ENCODE results near the gene STPG1.
"Not testable (repeated sequence)": the region's sequence is repeated elsewhere in the genome, so short reads cannot be mapped to it uniquely, and the experiment has no call there.

Gene STPG1, protein sequence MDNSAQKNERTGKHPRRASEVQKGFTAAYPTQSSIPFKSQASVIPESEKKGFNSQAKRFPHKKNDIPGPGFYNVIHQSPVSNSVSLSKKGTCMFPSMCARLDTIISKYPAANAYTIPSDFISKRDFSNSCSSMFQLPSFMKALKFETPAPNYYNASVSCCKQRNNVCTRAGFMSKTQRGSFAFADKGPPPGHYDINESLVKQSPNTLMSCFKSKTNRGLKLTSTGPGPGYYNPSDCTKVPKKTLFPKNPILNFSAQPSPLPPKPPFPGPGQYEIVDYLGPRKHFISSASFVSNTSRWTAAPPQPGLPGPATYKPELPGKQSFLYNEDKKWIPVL

GRCh38 chr1:24413350-24414163 is at the start of gene STPG1:
Gene STPG1 (minus strand): TSS chr1:24413782. CDS start chr1:24401388, 12,394 bp downstream.
- DNase-seq = peak; percentile 81

DNA sequence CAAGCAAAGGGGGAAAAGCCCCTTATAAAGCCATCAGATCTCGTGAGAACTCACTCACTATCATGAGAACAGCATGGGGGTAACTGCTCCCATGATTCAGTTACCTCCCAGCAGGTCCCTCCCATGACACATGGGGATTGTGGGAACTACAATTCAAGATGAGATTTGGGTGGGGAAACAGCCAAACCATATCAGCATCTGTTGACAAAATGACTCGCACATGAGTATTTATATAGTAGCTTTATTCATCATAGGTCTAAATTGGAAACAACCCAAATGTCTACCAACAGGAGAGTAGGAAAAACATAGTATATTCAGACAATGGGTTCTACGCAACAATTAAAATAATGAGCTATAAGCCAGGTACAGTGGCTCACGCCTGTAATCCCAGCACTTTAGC is 48.5 kb upstream of the STPG1 start:
- not testable (repeated sequence) for DNase-seq

DNA sequence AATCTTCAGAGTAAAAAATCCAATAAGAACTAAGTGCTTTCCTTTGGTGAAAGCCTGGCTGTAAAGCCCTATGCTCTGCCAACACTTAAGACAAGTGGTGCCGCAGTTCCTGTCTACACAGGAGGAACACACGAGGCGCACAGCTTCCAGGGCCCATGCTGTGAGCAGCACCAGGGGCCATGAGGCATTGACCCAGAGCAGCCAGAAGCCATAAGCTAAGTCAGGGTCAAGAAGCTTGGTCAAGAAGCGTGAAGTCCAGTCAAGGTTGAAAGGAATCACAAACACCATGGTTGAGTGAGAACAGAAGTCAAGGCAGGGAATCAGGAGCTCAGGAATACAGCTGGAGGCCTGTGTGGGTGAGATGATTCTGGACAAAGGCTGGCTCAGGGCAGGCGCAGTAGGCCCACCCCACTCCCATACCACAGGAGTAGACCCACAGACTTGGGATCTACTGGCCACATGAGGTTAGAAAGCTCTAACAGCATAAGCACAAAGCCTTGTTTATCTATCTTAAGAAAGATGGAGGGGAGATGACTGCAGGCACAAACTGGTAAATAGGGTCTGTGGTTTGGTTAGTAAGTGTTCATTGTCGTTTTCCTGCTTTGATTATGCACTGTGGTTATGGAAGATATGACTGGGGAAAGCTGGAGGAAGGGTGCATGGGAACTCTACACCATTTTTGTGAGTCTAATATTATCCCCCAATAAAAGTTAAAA is 46.1 kb upstream of the STPG1 start:
- DNase-seq = no peak

DNA sequence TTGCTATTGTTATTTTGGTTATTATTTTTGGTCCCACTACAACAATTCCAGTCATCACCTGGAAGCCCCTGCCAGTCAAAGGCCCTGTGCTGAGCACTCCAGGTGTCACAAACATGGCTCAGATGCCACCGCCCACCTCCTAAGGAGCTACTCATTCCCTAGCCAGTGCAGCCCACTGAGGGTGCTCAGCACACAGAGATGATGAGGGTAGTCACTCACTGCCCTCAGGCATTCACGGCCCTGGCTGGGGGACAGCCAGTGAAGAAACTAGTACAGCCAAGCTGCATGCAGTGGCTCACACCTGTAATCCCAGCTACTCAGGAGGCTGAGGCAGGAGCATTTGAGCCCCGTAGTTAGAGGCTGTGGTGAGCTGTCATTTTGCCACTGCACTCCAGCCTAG is 44.3 kb upstream of the STPG1 start:
- no peak for DNase-seq

DNA sequence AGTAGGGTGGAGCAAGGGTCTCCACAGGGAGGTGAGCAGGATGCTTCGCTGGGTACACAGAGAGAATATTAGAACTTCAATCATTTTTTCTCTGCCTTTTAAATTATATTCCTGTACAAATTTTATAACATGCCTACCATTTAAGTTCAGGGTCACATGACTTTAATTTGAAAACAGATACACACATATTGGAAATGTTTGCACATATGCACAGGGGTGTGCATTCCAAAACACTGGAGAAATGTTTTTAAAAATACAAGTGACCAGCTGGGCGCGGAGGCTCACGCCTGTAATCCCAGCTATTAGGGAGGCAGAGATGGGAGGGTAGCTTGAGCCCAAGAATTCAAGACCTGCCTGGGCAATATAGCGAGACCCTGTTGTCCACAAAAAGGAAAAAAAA is 41.7 kb upstream of the STPG1 start:
- DNase-seq = no peak

DNA sequence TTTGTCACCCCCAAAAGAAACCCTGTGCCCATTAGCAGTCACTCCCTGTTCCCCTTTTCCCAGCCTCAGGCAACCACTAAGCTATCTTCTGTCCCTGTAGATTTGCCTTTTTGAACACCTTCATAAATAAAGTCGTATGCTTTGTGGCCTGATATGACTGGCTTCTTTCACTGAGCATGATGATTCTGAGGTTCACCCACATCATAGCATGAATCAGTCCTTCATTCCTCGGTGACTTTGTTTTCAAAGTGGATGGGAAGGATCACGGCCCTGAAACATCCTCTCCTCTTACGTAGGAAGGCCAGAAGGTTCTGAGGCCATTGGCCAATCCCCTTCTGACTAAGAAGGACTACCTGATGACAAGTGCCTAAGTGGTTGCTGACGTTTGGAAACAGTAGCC is 41.1 kb upstream of the STPG1 start:
- DNase-seq = peak; percentile 9

DNA sequence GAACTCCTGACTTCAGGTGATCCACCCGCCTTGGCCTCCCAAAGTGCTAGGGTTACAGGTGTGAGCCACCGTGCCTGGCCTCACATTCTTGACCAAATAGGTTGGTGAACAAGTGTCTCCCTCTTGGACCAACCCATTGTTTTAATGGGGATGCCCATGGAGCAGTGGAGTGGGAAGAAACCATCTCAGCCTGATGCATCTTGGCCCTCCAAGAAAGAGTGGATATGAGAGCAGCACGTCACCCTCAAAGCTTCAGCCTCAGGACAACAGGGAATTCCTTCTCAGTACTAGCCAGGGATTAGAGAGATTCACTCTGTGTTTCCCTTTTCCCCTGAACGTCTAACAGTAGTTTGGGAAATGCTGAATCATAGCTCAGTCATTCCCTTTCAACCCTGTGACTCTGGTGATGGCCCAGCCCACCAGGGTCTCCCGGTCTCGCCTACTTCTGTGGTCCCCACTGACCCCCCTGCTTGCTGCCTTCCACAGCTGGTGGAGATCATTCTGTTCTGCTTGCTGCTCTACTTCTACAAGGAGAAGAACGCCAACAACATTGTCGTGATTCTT is 39.4 kb upstream of the STPG1 start:
- DNase-seq = no peak

DNA sequence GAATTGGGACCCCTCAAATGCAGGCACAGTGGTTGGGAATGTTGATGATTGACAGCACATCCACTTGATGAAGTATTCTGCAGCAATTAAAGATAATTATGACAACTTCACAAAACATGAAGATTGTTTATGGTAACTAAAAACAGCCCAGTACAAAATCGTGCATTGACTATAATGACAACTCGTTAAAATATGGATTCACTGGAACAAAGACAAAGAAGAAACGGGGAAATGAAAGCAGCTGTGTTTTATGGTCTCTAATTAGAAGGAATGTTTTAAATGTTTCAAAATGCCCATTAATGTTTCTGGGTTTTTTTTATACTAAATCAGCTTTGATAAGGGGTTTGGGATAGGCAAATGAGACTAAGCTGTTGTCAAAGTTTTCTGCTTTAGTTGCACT is 38.2 kb upstream of the STPG1 start:
- no peak for DNase-seq

- DNase-seq = no peak
Measured at GRCh38 chr1:24450857-24451397, 37.3 kb upstream of the STPG1 start.

DNA sequence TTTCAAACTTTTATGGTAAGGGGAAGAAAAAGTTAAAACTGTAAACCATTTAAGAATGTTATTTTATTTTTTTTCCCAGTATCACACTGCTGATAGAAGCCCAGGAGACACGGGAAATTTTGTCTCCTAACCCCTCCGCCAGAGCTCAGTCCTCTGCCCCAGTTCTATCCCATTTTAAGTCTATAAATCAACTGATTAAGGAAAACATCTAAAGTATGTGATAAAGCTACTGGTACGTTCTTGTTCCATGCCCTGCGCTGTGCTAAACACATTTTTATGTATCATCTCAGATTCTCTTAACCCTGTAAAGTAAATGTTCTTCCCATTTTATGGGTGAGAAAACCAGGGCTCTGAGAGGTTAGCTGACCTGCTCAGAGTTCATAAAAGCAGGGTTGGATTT is 36.7 kb upstream of the STPG1 start:
- DNase-seq = no peak

GRCh38 chr1:24446446-24446845 is 32.9 kb upstream of the STPG1 start:
- DNase-seq = not testable (repeated sequence)

DNA sequence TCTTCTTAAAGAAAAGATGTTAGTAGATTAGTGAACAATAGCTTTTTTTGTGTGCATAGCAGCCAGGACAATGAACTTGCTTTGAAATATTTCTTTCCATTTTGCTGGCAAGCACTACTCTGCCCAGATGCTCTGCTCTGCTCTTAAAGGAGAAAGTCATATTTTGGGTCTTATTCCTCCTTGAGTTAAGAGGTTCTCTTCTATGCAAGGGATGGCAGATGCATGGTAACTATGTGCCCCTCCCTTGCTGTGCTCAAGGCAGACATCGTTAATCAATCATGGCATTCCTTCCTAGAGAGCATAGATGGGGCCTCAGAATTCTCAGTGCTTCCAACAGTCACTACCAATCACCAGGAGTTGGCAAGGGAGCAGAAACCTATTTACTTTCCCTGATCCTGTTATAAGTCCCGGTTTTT is 29.7 kb upstream of the STPG1 start:
- DNase-seq = no peak

DNA sequence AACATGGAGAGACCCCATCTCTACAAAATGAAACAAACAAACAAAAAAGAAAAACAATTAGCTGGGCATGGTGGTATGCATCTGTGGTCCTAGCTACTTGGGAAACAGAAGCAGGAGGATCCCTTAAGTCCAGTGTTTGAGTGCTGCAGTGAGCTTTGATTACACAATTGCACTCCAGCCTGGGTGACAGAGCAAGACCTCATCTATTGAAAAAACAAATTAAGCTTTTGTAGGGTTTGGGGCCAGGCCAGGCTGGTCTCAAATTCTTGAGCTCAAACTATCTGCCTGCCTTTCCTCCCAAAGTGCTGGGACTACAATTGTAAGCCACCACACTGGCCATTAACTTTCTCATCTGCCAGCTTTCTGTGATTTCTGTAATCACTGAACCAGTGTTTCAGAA is 29.2 kb upstream of the STPG1 start:
- DNase-seq = no peak

DNA sequence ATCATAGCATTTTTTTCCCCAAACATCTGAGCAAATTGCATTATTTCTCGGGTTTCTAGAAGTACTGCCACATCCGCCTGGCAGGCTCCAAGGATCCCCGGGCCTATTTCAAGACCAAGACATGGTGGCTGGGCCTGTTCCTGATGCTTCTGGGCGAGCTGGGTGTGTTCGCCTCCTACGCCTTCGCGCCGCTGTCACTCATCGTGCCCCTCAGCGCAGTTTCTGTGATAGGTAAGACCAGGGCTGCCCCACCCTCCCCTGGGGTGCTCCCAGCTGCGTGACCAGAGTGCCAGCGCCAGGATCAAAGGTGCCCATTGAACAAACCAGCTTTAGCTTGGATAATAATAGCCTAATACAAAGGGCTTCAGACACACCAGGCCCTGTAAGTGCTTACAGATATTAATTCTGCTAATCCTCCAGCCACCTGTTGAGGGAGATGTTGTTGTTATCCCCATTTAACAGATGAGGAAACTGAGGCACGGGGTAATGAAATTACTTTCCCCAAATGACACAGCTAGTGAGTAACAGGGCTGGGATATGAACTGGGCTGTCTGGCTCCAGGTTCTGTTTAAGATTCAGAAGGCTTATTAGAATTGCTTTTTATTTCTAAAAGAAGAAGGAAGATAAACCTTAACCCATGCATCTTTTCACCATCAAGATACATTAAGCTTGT is 28.6 kb upstream of the STPG1 start:
- DNase-seq = no peak

- no peak for DNase-seq
Measured at GRCh38 chr1:24441480-24441879, 27.9 kb upstream of the STPG1 start.

GRCh38 chr1:24440436-24440835 is 26.9 kb upstream of the STPG1 start:
- DNase-seq = no peak

GRCh38 chr1:24438423-24438901 is 24.9 kb upstream of the STPG1 start:
- DNase-seq = no peak

DNA sequence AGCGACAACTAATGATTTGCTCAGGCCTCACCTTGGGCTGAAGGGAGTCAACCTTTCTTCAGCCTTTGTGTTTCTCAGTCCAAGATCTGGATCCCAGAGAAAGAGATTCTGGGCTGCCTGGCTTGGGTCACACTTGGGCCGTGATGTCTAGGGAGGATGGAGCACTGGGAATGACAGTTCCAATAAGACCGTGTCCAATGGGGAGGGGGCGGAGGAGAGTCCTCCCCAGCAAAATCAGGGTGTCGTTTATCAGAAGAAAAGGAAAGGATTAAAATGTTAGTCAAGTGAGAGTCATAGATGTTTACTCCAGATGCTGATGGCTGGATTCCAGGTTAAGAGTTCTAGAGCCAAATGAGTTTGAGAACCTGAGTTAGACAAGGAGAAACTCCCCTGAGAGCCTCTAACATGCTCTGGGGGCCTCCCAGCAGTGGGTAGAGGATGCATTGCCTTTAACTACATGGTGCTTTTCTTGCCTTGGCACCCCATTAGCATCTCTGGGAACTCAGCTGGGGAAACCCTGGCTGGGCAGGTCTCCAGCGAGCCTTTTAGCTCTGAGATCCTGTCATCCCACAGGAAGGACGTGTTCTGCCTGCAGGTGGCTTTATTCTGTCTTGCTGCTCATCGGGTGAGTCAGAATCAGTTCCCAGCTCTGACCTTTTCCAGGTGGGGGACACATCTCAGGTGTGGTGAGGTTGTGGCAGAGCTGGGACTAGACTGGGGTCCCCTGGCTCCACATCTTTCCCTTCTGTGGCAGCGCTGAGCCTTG is 24.2 kb upstream of the STPG1 start:
- no peak for DNase-seq

GRCh38 chr1:24435782-24436365 is 22.3 kb upstream of the STPG1 start:
- DNase-seq = no peak

- no peak for DNase-seq
Measured at GRCh38 chr1:24427545-24427862, 13.9 kb upstream of the STPG1 start.

Measured in stimulated activated CD4-positive, alpha-beta T cell treated with anti-CD3 and anti-CD28 coated beads, Interleukin-1b, Interleukin-23, amount 100 ng/mL, for 48 hours (primary cell).